Left lung (tissue), 10 donors: ENCODE data around the gene ANKS1B. TPM values are rescaled to one million over a fixed set of nuclear protein-coding genes. Genes with fewer than 3 reads are reported as not detected.

Experiments
- ATAC-seq: fragments of 200-7000 bp; cut with Tn5 transposase; one replicate; pipeline ENCODE4 v1.9.1; 2020; ENCODE audit warnings: moderate library complexity
- DNase-seq, 4 donors: peaks; one replicate each; pipeline ENCODE4 v3.0.0-alpha.2; 2013 to 2020
- H3K27ac ChIP-seq, 2 donors: fragments of 200-600 bp; sonication (generic) in 1 of 2; one replicate each; pipeline versions ENCODE4 v1.5.0 to v1.8.0; 2020 to 2021
- H3K27me3 ChIP-seq, 2 donors: fragments of 200-600 bp; sonication (generic) in 1 of 2; one replicate each; pipeline versions ENCODE4 v1.5.0 to v1.8.0; 2020 to 2021
- H3K36me3 ChIP-seq, 2 donors: fragments of 200-600 bp; sonication (generic) in 1 of 2; one replicate each; pipeline versions ENCODE4 v1.5.0 to v1.8.0; 2020 to 2021
- H3K4me1 ChIP-seq, 2 donors: fragments of 200-600 bp; one replicate each; pipeline ENCODE4 v1.8.0; 2021
- H3K4me3 ChIP-seq, 2 donors: fragments of 200-600 bp; sonication (generic) in 1 of 2; one replicate each; pipeline versions ENCODE4 v1.5.0 to v1.8.0; 2020 to 2021; ENCODE audit warnings: mild to moderate bottlenecking in 1 of 2
- H3K9me3 ChIP-seq, 2 donors: fragments of 200-600 bp; sonication (generic) in 1 of 2; one replicate each; pipeline versions ENCODE4 v1.5.0 to v1.8.0; 2020 to 2021
- CTCF ChIP-seq, 2 donors: fragments of 200-600 bp; sonication (generic) in 1 of 2; IDR thresholded peaks; one replicate each; pipeline versions ENCODE4 v1.5.0 to v1.8.0; 2021; ENCODE audit warnings: antibody characterized with exemption in 2 of 2
- intact Hi-C, 2 donors: fragments of 100-400 bp; cut with DNase I; formaldehyde crosslinking; loops; one replicate each; pipeline versions ENCODE4 v1.11.2 to v1.14.2; 2022
- polyA plus RNA-seq, 6 donors: library from polyadenylated mRNA; unstranded; fragments of 120-200 nt; gene quantifications; one replicate each; pipeline ENCODE4 v1.2.1, GENCODE V29; 2013; ENCODE audit not compliant: insufficient read length in 6 of 6
- total RNA-seq, 2 donors: library from RNA; stranded (reverse); fragmentation: NEBNext Ultra II Directional; extraction: Animal tissue kit (Norgen Biotek cat#: 25700); gene quantifications; one replicate each; pipeline ENCODE4 v1.2.1, GENCODE V29; 2021
- donor health status: DM: no; HTN: yes; CAD: no.
- donor health status: DM: no; HTN: no; CAD: no.

Gene ANKS1B
- total and polyA plus RNA-seq, 8 donors, result 4.9 to 31.8 (median 14.9) TPM

GRCh38 chr12:99235381-99235780, 749.4 kb downstream of the ANKS1B start:
- no peaks in the 10 kb centered on the region for H3K27me3 ChIP-seq
- TF ChIP-seq CTCF (IDR thresholded peaks at IDR 0.05), result no peak
- no peaks in the 10 kb centered on the region for H3K4me1 ChIP-seq
- intact Hi-C loops, result no loop called here
- ATAC-seq (no peak), DNase-seq (no peak)
- H3K36me3 ChIP-seq, result no peaks in the 10 kb centered on the region
- H3K4me3 ChIP-seq, result no peak overlapping the region
- no peaks in the 10 kb centered on the region for H3K9me3 ChIP-seq
- H3K27ac ChIP-seq, result no peak overlapping the region

GRCh38 chr12:99234702-99235101, 750.0 kb downstream of the ANKS1B start:
- DNase-seq (no peak), ATAC-seq (no peak)
- H3K27ac ChIP-seq, result no peak overlapping the region
- no peaks in the 10 kb centered on the region for H3K27me3 ChIP-seq
- H3K4me1 ChIP-seq, result no peaks in the 10 kb centered on the region
- H3K36me3 ChIP-seq, result no peaks in the 10 kb centered on the region
- intact Hi-C loops, result no loop called here
- TF ChIP-seq CTCF (IDR thresholded peaks at IDR 0.05), result no peak
- no peak overlapping the region for H3K4me3 ChIP-seq
- no peaks in the 10 kb centered on the region for H3K9me3 ChIP-seq

- intact Hi-C loops, result no loop called here
- Histone ChIP-seq H3K36me3 (no peaks in the 10 kb centered on the region), H3K4me1 (no peaks in the 10 kb centered on the region), H3K27me3 (no peaks in the 10 kb centered on the region), H3K9me3 (no peaks in the 10 kb centered on the region), H3K4me3 (no peak overlapping the region), H3K27ac (no peak overlapping the region)
- TF ChIP-seq CTCF (IDR thresholded peaks at IDR 0.05), result no peak
- ATAC-seq, result peak; percentile 66
- DNase-seq, result no peak
Observed at GRCh38 chr12:99232324-99232723, 752.4 kb downstream of the ANKS1B start.

- no peak overlapping the region for H3K4me3 ChIP-seq
- H3K36me3 ChIP-seq, result no peaks in the 10 kb centered on the region
- DNase-seq (peak in 1 of 4 donors; percentile 23), ATAC-seq (no peak)
- intact Hi-C loops, result no loop called here
- no peaks in the 10 kb centered on the region for H3K27me3 ChIP-seq
- H3K4me1 ChIP-seq, result no peaks in the 10 kb centered on the region
- H3K27ac ChIP-seq, result no peak overlapping the region
- no peaks in the 10 kb centered on the region for H3K9me3 ChIP-seq
- TF ChIP-seq CTCF (IDR thresholded peaks at IDR 0.05), result no peak
Observed at GRCh38 chr12:99231031-99231430, 753.7 kb downstream of the ANKS1B start.

- no peak for TF ChIP-seq CTCF (IDR thresholded peaks at IDR 0.05)
- DNase-seq (no peak), ATAC-seq (no peak)
- no peaks in the 10 kb centered on the region for H3K36me3 ChIP-seq
- intact Hi-C loops, result no loop called here
- H3K4me1 ChIP-seq, result no peaks in the 10 kb centered on the region
- H3K27me3 ChIP-seq, result no peaks in the 10 kb centered on the region
- no peaks in the 10 kb centered on the region for H3K9me3 ChIP-seq
- H3K4me3 ChIP-seq, result no peak overlapping the region
- H3K27ac ChIP-seq, result no peak overlapping the region
Observed at GRCh38 chr12:99224237-99224636, 760.5 kb downstream of the ANKS1B start.
